LNCAP (cell line): Measurements from ENCODE around the gene SRP14.

ENCODE experiments used
- CTCF ChIP-seq: fragments of 450-650 bp; IDR thresholded peaks from 2 replicates; pipeline ENCODE4 v1.5.1; 2017; ENCODE audit warnings: mild to moderate bottlenecking

The SRP14 gene

GRCh38 chr15:40032125-40032839 is 6.7 kb downstream of the SRP14 start:
- TF ChIP-seq CTCF = no peak

- TF ChIP-seq CTCF = no peak
Measured at GRCh38 chr15:40031300-40031699, 7.7 kb downstream of the SRP14 start.

- TF ChIP-seq CTCF = peak; percentile 86
Measured at GRCh38 chr15:40029979-40030893, 8.7 kb downstream of the SRP14 start.

GRCh38 chr15:40028853-40029252 is 10.1 kb downstream of the SRP14 start:
- TF ChIP-seq CTCF = no peak

GRCh38 chr15:40028193-40028592 is 10.8 kb downstream of the SRP14 start:
- no peak for TF ChIP-seq CTCF

- no peak for TF ChIP-seq CTCF
Measured at GRCh38 chr15:40016224-40016865, 22.6 kb downstream of the SRP14 start.

- TF ChIP-seq CTCF = no peak
Measured at GRCh38 chr15:40014390-40014789, 24.6 kb downstream of the SRP14 start.
